Esophagus squamous epithelium (tissue), 4 donors: Measurements from ENCODE around the gene SAYSD1.

Experiments used
- POLR2A ChIP-seq, 4 donors: fragments of 450-650 bp; IDR thresholded peaks; one replicate each; pipeline ENCODE4 v1.6.1; 2017; ENCODE audit warnings: antibody characterized with exemption in 4 of 4, mild to moderate bottlenecking in 4 of 4, moderate library complexity in 3 of 4
- TF ChIP-seq, protein P1 (sequence below), 6 experiments: fragments of 450-650 bp in 4 of 6; fragments of 200-600 bp in 2 of 6; sonication (generic) in 2 of 6; IDR thresholded peaks; one replicate each; pipeline ENCODE4 v1.5.1; 2016 to 2019; ENCODE audit warnings: antibody characterized with exemption in 6 of 6, mild to moderate bottlenecking in 4 of 6, moderate library complexity in 4 of 6

- TF ChIP-seq POLR2A (IDR thresholded peaks at IDR 0.05): no peak
- TF ChIP-seq, protein P1, sequence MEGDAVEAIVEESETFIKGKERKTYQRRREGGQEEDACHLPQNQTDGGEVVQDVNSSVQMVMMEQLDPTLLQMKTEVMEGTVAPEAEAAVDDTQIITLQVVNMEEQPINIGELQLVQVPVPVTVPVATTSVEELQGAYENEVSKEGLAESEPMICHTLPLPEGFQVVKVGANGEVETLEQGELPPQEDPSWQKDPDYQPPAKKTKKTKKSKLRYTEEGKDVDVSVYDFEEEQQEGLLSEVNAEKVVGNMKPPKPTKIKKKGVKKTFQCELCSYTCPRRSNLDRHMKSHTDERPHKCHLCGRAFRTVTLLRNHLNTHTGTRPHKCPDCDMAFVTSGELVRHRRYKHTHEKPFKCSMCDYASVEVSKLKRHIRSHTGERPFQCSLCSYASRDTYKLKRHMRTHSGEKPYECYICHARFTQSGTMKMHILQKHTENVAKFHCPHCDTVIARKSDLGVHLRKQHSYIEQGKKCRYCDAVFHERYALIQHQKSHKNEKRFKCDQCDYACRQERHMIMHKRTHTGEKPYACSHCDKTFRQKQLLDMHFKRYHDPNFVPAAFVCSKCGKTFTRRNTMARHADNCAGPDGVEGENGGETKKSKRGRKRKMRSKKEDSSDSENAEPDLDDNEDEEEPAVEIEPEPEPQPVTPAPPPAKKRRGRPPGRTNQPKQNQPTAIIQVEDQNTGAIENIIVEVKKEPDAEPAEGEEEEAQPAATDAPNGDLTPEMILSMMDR (IDR thresholded peaks at IDR 0.05): no peak
Measured at GRCh38 chr6:39114388-39114703, 640 bp downstream of the SAYSD1 start.
